GM21367 (cell line): Measurements from ENCODE around the gene FGFR4.

Experiments used
- ATAC-seq: cut with Tn5 transposase; IDR thresholded peaks from one replicate; pipeline ENCODE4 v1.9.1; 2021; ENCODE audit not compliant: unreplicated experiment

Gene FGFR4

DNA sequence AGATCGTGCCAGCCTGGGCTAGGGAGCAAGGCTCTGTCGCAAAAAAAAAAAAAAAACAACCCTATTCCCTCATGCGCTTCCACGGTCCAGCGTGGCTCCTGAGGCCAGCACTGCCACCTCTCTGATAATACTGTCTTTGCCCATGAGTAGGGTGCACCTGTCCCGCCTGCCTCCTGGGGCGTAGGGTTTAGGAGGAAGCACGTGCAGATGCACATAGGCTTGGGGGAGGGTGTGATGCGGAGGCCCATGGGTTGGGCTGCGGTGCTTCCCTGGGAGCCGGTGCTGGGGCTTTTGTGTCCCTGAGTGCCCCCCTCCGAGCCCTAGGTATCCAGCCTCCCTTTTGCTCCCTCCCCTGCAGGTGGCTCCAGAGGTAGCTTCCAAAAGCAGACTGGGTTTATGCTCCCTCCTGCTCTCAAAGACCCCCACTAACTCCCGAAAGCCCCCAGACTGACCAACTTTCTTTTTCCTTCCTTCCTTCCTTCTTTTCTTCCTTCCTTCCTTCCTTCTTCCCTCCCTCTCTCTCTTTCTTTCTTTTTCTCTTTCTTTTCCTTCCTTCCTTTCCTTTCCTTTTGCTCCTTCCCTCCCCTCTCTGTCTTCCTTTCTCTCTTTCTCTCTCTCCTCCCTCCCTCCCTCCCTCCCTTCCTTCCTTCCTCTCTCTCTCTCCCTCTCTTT lies 12.8 kb downstream of the FGFR4 start:
- ATAC-seq, result no peak

DNA sequence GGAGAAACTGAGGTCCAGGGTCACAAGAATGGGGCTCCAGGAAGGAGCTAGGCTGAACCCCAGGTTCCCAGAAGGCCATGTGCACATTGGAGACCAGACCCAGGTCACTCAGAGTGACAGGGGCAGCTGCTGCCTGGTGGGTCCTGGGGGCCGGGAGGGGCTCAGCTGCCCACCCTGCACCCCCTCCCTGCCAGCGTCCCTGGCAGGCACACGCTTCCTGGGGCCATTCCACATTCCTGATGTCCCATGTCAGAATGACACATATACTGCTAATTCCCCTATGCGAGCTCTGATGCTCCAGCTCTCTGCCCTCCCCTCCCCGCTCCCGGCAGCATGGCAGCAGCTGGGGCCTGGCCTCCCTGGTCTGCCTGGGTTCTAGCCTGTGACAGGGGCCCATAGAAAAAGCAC lies 14.0 kb downstream of the FGFR4 start:
- no peak for ATAC-seq

DNA sequence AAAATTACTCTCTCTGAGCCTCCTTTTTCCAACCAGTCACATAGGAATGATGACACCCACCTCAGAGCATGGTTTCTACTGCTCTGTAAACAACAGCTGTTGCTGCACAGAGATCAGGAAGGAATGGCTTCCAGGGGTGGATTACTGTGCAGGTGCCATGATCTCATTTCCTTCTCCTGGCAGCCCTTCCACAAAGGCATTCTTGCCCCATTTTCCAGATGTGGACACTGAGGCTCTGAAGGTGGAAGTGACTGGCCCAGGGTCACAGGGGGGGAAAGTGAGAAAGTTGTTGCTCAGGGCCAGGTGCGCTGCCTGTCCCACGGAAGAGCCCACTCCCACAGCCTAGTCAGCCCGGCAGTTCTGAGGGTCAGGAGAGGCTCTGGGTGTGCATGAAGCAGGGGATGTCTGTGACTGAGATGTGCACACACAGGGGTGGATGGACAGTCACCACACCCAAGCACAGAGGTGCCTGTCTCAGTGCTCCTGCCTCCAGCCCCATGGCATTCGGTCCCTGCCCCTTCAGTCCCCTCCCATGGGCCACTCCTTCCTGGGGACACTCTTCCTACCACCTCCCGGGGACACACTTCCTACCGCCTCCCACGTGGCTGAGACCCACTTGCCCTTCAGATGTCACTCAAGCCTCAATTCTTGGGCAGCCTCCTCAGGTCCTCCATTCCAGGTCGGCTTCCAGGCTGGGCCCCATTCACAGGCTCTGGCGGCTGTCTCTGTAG lies 17.0 kb downstream of the FGFR4 start:
- ATAC-seq, result no peak

DNA sequence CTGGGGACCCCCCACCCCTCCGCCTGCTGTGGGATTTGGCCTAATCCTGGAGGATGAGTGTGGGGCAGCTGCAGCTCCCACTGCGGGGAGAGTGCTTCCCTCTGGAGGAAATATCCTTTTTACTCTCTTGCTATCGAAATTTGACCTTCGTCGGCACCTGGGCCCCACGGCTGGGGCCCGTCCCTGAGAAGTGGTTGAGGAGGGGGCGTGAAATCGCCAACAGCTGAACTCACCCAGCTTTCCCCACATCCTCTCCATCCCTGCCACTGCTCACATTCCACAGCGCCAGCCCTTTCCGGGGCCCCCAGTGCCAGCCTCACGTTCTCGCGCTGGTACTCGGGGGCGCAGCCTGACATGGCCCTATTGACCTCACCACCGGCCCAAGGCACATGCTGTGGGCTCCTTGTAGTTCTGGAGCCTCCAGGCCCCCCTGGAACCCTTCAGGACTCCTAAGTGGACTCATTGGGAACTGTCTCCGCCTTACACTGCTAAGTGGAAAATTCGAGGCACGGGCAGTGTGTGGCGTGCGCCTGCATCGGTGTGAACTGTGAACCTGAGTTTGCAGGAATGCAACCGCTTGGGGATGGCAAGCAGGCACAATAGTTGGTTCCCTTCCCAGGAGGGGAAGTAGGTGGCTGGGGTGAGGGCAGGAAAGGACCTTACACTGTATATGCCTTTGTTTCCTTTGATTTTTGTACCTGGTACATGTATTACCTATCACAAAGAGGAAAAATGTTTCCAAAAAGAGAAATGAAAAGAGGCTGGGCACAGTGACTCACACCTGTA lies 19.2 kb downstream of the FGFR4 start:
- no peak for ATAC-seq

DNA sequence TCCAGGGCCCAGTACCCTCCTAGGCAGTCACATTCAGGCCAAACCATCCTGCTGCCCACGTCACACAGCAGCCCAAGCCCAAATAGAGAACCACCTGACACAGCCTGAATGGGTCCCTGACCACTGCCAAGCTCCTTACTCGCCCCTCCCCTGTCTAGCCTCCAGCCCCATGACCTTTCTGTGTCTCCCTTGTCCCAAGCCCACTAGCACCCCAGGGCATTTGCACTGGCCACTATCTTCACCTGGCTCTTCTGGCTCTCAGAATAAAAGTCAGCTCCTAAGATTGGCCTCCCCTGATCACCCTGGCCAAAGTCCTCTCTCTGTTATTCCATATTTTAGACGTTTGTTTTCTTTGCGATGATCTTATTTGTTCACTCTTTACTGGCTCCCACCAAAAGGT lies 20.4 kb downstream of the FGFR4 start:
- ATAC-seq, result no peak

DNA sequence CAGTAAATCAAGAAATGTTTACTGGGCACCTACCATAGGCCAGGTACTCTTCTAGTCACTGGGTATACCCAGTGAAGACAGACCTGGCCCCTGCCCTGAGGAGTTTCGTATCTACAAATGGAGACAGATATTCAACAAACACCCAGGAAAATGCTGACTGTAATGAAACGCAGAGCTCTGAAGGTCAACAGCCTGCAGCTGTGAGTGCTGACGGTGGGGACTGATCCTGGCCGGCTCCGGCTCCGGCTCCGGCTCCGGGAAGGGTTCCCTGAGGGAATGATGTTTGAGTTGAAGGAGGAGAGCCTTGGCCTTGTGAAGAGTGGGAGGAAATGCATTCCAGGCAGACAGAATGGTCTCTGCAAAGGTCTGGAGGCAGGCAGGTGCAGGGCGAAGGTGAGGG lies 23.1 kb downstream of the FGFR4 start:
- ATAC-seq, result no peak

DNA sequence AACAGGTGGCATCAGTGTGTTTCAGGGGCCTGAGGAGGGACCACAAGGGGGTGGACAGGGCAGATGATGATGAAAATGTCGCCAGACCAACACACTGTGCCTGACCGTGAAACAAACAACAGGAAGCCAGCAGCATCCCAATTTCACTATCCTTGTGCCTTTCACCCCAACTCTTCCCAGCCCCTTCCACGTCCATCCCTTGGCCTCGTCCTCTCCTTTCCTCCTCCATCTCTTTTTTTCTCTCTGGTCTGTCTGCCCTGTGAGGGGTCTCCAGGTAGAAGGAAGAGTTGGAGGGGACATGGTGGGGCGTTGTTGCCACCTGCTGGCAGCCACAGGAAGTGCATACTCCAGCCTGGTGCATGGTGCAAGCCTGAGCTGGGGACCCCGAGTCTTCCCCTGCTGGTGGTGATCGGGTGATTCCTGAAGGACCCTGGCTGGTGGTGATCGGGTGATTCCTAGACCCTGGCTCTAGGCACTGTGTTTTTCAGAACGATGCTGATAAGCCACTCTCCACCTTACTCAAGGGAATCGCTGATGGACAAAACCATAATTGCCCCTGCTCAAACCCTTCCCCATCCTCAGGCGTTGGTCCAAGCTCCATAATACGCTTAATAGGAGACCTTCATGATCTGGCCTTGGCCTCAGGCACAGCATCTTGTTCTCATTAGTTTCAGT lies 25.1 kb downstream of the FGFR4 start:
- ATAC-seq, result no peak

DNA sequence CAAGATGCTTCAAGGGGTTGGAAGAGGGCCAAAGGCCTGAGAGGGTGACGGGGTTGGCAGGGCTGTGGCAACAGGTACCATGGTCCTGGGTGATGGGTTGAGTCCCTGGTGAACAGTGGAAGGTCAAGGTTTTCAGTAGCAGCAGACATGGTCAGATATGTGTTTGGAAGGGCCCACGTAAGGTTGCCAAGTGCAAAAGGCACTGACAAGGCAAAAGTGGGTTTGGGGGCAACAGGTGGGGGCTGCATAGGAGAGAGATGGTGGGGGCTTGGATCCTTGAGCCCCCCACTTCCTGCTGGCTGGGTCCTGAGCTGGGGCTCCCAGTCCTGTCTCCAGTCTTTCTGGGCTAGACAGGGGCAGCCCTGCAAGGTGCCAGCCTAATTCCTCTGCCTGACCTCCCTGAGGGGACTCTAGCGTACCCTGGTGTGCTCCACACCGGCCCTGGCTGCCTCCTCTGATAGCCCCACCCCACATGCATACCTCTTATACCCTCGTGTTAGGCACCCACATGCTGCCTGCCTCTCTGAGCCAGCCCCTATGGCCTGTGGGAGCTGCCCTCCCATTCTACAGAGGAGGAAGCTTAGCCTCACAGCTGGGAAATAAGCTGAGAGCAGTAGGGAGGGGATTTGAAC lies 26.0 kb downstream of the FGFR4 start:
- ATAC-seq, result no peak

DNA sequence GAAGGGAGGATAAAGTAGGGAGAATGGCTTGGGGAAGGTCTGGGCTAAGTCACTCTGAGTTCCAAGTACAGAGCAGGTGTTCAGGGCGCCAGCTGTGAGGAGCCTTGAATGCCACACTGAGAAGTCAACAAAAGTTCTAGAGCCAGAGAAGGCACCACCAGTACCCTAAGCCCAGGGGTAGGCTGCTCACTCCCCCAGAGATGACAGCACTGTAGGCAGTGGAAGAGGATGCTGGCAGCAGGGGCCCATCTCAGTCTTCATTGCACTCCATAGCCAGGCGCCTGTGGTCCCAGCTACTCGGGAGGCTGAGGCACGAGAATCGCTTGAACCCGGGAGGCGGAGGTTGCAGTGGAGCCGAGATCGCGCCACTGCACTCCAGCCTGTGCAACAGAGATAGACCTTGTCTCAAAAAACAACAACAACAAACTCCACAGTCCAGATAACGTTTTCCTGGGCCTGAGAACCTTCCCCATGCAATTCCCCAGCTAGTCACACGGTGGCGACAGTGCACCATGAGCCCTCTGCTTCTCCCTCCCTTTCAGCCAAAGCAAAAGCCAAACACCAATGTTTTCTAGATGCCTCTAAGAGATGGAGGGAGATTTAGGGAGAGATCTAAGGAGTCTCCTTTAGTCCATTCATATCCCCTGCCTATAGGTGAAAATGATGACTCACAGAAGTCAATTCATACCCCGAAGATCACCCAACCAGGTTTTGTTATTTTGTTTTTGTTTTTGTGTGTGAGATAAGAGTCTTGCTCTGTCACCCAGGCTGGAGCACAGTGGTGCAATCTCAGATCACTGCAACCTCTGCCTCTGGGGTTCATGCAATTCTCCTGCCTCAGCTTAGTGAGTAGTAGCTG lies 27.1 kb downstream of the FGFR4 start:
- ATAC-seq, result no peak

DNA sequence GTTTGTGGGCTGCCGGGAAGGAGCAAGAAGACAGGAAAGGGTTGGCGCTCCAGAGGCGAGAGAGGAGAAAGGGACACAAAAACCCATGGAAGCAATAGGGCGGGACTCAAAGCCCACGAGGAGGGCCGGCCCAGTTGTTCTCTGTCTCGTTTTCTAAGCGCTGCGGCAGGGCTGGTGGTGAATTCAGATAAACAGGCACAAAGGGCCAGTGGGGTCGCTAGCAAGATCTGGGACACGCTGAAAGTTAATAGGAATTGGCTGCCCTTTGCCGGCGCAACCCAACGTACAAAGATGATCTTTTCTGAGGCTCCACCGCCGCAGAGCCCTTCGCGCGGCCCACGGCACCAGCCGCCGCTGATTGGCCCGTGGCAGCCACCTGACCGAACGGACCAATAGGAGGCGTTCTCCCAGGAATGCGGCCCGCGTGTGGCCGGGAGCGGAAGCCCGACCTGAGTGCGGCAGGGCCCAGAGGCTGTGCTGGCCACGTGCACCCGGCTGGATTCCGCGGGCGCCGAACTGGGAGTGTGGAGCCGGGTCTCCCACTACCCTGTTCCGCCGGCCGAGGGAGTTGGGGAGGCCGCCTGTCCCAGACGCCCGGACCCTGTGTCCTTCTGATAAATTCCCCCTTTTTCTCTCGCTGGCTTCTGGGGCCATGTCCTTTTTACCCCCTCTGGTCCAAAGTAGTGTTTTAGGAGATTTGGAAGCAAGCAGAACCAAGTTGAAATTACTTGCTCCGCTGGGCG lies 30.1 kb downstream of the FGFR4 start:
- ATAC-seq, result peak; percentile 57

DNA sequence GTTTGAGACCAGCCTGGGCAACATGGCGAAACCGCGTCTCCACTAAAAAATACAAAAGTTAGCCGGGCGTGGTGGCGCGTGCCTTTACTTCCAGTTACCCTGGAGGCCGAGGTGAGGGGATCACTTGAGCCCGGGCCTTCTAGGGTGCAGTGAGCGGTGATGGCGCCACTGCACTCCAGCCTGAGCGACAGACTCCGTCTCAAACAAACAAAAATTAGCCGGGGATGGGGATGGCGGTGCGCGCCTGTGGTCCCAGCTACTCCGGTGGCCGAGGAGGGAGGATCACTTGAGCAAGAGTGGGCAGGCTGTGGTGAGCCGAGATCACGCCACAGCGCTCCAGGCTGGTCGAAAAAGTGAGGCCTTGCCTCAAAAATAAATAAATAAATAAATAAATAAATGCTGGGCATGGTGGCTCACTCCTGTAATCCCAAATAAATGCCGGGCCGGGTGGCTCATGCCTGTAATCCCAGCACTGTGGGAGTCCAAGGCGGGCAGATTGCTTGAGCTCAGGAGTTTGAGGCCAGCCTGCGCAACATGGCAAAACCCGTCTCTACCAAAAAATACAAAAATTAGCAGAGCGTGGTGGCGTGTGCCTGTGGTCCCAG lies 30.8 kb downstream of the FGFR4 start:
- no peak for ATAC-seq

DNA sequence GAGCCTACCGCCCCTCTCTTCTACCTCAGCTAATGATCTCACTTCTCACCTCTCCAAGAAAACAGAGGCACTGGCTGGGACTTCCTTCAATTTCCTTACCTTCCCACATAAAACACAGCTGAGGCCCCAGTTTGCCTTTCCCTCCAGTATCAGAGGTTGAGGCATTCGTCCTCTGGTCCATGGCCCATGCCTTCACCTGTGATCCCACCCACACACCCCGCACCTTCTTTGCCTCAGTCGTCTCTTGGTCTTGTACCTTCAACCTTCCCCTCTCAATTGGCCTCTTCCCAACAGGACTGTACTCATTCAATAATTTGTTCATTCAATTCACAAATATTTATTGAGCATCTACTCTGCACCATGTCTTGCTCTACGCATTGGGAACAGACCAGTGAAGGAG lies 35.9 kb downstream of the FGFR4 start:
- ATAC-seq, result no peak

DNA sequence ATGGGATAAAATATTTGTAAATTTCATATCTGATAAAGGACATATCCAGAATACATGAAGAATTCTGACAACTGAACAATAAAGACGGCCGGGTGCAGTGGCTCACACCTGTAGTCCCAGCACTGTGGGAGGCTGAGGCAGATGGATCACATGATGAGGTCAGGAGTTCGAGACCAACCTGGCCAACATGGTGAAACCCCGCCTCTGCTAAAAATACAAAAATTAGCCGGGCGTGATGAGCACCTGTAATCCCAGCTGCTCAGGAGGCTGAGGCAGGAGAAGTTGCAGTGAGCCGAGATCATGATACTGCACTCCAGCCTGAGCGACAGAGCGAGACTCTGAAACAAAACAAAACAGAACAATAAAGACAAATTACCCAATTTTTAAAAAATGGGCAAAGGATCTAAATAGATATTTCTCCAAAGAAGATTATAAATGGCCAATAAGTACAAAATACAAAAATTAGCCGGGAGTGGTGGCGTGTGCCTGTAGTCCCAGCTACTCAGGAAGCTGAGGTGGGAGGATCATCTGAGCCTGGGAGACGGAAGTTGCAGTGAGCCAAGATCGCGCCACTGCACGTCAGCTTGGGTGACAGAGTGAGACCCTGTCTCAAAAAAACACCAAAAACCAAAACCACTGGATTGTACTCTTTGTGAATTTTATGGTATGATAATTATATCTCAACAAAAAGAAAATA lies 37.2 kb downstream of the FGFR4 start:
- ATAC-seq, result no peak

DNA sequence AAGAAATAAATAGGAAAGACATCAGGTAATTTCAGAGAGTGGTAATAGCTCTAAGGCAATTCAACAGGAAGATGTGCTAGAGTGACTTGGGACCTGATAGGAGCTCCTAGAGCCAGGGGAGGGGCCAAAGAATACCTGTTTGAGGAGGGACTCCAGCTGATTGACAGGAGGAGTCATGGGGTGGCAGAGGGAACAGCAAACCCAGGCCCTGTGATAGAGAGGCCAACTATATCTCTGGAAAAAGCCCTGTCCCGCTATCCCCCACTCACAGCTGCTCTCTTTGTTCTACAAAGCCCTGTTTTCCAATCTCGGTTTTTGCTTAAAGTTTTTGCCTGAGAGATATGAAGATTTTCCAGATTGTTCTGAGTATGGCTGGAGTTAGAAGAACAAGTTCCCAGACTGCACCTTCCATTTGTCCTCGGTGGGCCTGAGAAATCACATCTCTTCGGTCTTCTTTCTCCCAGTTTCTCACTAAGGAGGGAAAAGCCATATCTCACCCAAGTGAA lies 37.8 kb downstream of the FGFR4 start:
- ATAC-seq, result no peak

DNA sequence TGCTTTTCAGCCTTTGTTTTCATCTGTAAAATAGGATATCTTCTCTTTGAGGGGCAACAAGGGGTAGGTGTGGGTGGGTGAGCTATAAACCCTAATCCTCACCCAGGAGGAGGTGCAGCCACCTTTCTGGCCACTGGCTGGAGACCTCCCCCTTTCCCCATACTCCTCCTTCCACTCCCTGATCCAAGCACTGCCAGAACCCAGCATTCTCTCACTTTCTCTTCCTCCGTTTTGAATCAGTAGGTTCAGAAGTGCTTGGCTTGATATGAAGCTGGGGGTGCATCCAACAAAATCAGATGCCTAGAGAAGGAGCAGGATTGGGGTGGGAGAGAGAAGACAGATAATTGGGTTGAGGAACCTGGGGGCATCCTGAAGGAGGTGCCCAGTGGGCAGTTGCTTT lies 40.1 kb downstream of the FGFR4 start:
- ATAC-seq, result no peak

DNA sequence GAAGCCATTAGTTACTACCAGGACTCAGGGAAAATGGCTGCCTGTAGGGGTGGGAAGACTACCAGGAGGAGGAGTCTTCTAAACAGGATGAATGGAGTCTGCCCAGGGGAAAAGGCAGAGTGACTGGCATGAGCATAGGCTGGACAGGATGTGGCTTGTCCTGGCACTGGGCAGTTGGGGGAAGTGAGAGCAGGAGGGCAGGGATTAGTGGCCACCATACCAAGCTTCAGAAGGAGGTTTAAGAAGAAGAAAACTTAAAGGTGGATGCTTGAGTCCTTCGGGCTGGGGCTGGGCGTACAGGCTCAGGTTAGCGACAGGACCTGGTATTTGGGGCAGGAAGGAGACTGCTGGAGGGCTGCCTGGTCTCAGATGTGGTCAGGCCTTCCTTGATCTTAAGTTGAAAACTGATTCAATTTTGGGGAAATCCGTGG lies 41.9 kb downstream of the FGFR4 start:
- no peak for ATAC-seq

DNA sequence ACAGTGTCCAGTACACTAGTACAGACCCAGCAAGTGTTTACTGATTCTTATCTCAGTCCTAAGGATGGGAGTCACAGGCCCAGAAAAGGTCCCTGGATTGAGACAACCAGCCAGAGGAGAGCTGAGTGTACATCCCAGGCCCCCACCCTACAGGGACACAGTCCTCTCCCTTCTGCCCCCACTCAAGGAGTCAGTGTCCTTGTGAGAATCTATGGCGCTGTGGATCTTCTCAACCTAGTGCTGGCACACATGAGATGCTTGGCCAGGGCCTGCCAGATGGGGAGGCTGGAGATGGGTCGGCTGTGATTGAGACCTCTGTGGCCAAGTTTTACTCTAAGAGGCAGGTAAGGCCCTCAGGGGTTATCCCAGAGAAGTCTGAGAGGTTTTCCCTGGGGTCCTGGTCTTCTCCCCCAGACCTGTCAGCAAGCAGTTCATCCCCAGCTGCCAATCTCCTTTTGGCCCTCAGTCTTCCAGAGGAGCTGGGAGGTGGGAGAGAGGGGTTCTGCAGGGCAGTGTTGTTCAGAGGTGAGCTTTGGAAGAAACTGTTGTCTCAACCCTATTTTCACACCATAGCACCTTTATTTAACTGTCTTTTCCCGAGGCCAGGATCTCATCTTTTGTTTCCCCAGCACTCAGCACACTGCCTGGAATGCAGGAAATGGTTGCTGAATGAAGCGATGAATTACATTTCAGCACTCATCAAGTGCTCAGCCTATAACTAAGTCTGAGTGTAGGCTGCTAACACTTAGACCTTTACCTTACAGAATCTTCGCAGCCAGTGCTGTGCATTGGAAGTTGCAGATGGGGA lies 43.7 kb downstream of the FGFR4 start:
- no peak for ATAC-seq

DNA sequence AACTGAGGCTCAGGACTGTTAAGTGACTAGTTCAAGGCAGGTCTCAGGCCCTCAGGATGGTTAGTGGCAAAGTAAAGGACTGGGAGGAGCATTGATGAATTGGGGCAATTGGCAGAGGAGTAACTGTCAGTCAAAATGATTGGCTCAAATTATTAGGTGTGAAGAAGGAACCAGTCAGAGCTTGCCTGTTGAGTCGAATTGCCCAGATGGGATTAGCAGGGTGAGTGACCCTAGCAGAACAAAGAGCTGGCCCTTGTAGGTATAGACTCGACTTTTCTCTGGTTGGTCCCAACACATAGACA lies 44.3 kb downstream of the FGFR4 start:
- no peak for ATAC-seq
